HEK293T (cell line): Measurements from ENCODE around the gene TMEM183A.
A peak's percentile ranks its signal among the peaks of the same experiment; 100 is the strongest.

Source experiments
- CTCF ChIA-PET: fragments of 350-600 bp; formaldehyde crosslinking; extraction: SDS; loops from one replicate; lab custom pipeline; 2021; ENCODE audit warnings: antibody characterized with exemption, inconsistent platforms; lab: Yijun Ruan, JAX
- POLR2A ChIA-PET: fragments of 350-600 bp; formaldehyde crosslinking; extraction: SDS; loops from one replicate; lab custom pipeline; 2020; ENCODE audit warnings: antibody characterized with exemption, inconsistent platforms; lab: Yijun Ruan, JAX
- DNase-seq: peaks from one replicate; pipeline ENCODE4 v3.0.0; 2012; ENCODE audit warnings: mixed read lengths; ENCODE audit errors: extremely low spot score
- ARNT ChIP-seq: fragments of 450-650 bp; IDR thresholded peaks from 2 replicates; pipeline ENCODE4 v1.6.1; 2017; ENCODE audit warnings: mild to moderate bottlenecking
- BHLHE40 ChIP-seq: fragments of 450-650 bp; IDR thresholded peaks from 2 replicates; pipeline ENCODE4 v1.6.1; 2016; ENCODE audit warnings: mild to moderate bottlenecking, moderate library complexity, borderline replicate concordance
- CTBP1 ChIP-seq: fragments of 450-650 bp; IDR thresholded peaks from 2 replicates; pipeline ENCODE4 v1.6.1; 2016; ENCODE audit warnings: borderline replicate concordance
- ELF4 ChIP-seq: fragments of 450-650 bp; IDR thresholded peaks from 2 replicates; pipeline ENCODE4 v1.6.1; 2017; ENCODE audit warnings: antibody characterized with exemption
- FOXA1 ChIP-seq: fragments of 450-650 bp; IDR thresholded peaks from 2 replicates; pipeline ENCODE4 v1.6.1; 2016; ENCODE audit warnings: mild to moderate bottlenecking
- FOXK2 ChIP-seq: fragments of 450-650 bp; IDR thresholded peaks from 2 replicates; pipeline ENCODE4 v1.6.1; 2016; ENCODE audit warnings: mild to moderate bottlenecking
- FOXM1 ChIP-seq: fragments of 450-650 bp; IDR thresholded peaks from 2 replicates; pipeline ENCODE4 v1.6.1; 2017; ENCODE audit warnings: mild to moderate bottlenecking, borderline replicate concordance
- HDGF ChIP-seq: fragments of 450-650 bp; IDR thresholded peaks from 2 replicates; pipeline ENCODE4 v1.6.1; 2017; ENCODE audit warnings: antibody characterized with exemption, borderline replicate concordance
- L3MBTL2 ChIP-seq: fragments of 450-650 bp; conservative IDR thresholded peaks from 2 replicates; pipeline ENCODE4 v1.6.1; 2016; ENCODE audit warnings: mild to moderate bottlenecking
- LEF1 ChIP-seq: fragments of 450-650 bp; IDR thresholded peaks from 2 replicates; pipeline ENCODE4 v1.6.1; 2017; ENCODE audit warnings: mild to moderate bottlenecking, borderline replicate concordance
- NFRKB ChIP-seq: fragments of 450-650 bp; IDR thresholded peaks from 2 replicates; pipeline ENCODE4 v1.6.1; 2016; ENCODE audit warnings: mild to moderate bottlenecking, moderate library complexity
- SP1 ChIP-seq: fragments of 450-650 bp; IDR thresholded peaks from 2 replicates; pipeline ENCODE4 v1.6.1; 2017
- SUZ12 ChIP-seq: fragments of 450-650 bp; IDR thresholded peaks from 2 replicates; pipeline ENCODE4 v1.6.1; 2016; ENCODE audit warnings: mild to moderate bottlenecking
- TARDBP ChIP-seq: fragments of 450-650 bp; IDR thresholded peaks from 2 replicates; pipeline ENCODE4 v1.6.1; 2016
- ZNF384 ChIP-seq: fragments of 450-650 bp; IDR thresholded peaks from 2 replicates; pipeline ENCODE4 v1.6.1; 2016
- TF ChIP-seq, protein P1 (sequence below): fragments of 450-650 bp; IDR thresholded peaks from 2 replicates; pipeline ENCODE4 v1.6.1; 2016

TMEM183A gene

GRCh38 chr1:203063287-203063686, 56.1 kb downstream of the TMEM183A start:
- POLR2A ChIA-PET, result no interaction called here
- DNase-seq, result no peak
- TF ChIP-seq ZNF384, result no peak
- no peak for TF ChIP-seq L3MBTL2
- TF ChIP-seq SUZ12, result no peak
- TF ChIP-seq FOXM1, result no peak
- TF ChIP-seq CTBP1, result no peak
- TF ChIP-seq TARDBP, result no peak
- no peak for TF ChIP-seq BHLHE40
- TF ChIP-seq, protein P1, sequence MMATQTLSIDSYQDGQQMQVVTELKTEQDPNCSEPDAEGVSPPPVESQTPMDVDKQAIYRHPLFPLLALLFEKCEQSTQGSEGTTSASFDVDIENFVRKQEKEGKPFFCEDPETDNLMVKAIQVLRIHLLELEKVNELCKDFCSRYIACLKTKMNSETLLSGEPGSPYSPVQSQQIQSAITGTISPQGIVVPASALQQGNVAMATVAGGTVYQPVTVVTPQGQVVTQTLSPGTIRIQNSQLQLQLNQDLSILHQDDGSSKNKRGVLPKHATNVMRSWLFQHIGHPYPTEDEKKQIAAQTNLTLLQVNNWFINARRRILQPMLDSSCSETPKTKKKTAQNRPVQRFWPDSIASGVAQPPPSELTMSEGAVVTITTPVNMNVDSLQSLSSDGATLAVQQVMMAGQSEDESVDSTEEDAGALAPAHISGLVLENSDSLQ, result no peak
- no peak for TF ChIP-seq SP1
- no peak for TF ChIP-seq FOXK2
- no peak for TF ChIP-seq FOXA1
- no peak for TF ChIP-seq ELF4
- CTCF ChIA-PET, result interaction anchor here (0.9 to 1.0 kb wide), 2 partner anchors 13 to 19 kb away, joined by 3 read pairs; no protein-coding TSS in a partner anchor

DNA sequence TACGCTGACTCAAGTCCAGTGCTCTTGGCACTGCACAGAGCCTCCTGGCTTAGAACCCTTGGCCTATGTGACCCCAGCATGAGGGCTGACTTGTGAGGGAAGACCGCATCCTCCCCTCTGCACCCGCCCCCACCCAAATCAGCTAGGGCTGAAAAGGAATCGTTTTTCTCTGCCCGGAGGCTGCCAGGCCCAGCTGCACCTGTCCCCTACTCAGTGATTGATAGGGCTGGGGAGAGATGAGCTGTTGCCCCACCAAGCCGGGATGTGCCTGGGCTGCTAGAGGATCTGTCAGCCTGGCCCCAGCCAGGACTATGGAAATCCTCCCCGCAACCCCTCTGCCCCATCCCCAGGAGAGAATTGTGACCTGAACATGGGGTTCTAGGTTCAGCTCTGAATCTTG, 58.0 kb downstream of the TMEM183A start:
- DNase-seq, result no peak
- CTCF ChIA-PET, result interaction anchor here (1.0 to 1.5 kb wide), 2 partner anchors 19 to 53 kb away, joined by 3 to 5 read pairs; no protein-coding TSS in a partner anchor
- POLR2A ChIA-PET, result no interaction called here
- TF ChIP-seq ZNF384 (no peak), ELF4 (no peak), L3MBTL2 (no peak), LEF1 (no peak), HDGF (no peak), ARNT (no peak), SP1 (no peak), SUZ12 (no peak), FOXA1 (no peak), TARDBP (no peak), BHLHE40 (no peak)

- CTCF ChIA-PET, result interaction anchor here (1.1 to 1.5 kb wide), 2 partner anchors 18 to 25 kb away, joined by 4 to 5 read pairs; no protein-coding TSS in a partner anchor
- POLR2A ChIA-PET, result interaction anchor here (1.0 kb wide), 1 partner anchor 9 kb away, joined by 3 read pairs; no protein-coding TSS in a partner anchor
- TF ChIP-seq FOXK2, result no peak
- no peak for TF ChIP-seq FOXM1
- TF ChIP-seq FOXA1, result no peak
- TF ChIP-seq ZNF384, result no peak
- TF ChIP-seq, protein P1, result no peak
- TF ChIP-seq HDGF, result no peak
- no peak for TF ChIP-seq TARDBP
- no peak for TF ChIP-seq ARNT
- no peak for TF ChIP-seq SUZ12
- TF ChIP-seq SP1, result no peak
- no peak for TF ChIP-seq NFRKB
- TF ChIP-seq CTBP1, result no peak
- TF ChIP-seq ELF4, result no peak
- TF ChIP-seq BHLHE40, result no peak
- no peak for TF ChIP-seq LEF1
- no peak for DNase-seq
Measured at GRCh38 chr1:203065986-203066385, 58.8 kb downstream of the TMEM183A start.

DNA sequence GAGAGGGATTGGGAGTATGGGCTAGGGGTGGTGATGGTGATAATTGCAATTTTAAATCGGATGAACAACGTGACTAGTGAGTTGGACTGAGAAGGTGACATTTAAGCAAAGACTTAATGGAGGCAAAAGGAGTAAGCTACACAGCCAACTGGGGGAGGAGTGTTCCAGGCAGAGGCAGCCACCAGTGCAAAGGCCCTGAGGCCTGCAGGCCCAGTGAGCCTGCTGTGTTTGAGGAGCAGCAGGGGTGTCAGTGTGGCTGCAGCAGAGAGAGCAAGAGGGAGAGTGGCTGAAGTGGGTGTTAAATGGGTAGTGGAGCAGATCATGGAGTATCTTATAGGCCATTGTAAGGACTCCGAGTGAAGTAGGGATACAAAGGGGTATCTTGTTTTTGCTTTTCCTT, 59.8 kb downstream of the TMEM183A start:
- CTCF ChIA-PET, result no interaction called here
- DNase-seq, result no peak
- POLR2A ChIA-PET, result interaction anchor here (1.0 kb wide), 1 partner anchor 9 kb away, joined by 3 read pairs; no protein-coding TSS in a partner anchor
- TF ChIP-seq LEF1 (no peak), FOXM1 (no peak), BHLHE40 (no peak), ARNT (no peak), FOXK2 (no peak), ZNF384 (no peak), ELF4 (no peak), SUZ12 (no peak), TARDBP (no peak), HDGF (no peak)
- TF ChIP-seq, protein P1, result no peak

GRCh38 chr1:203069030-203069747, 62.0 kb downstream of the TMEM183A start:
- CTCF ChIA-PET, result interaction anchor here (0.9 kb wide), 1 partner anchor 200 kb away, joined by 3 read pairs; no protein-coding TSS in a partner anchor
- DNase-seq, result no peak
- POLR2A ChIA-PET, result no interaction called here
- TF ChIP-seq, protein P1, result peak; percentile 40; the same call in 1 of the 2 replicates
- TF ChIP-seq BHLHE40 (no peak), LEF1 (no peak), NFRKB (no peak)
